ENCODE data around the gene HDAC4. TPM values are rescaled to one million over a fixed set of nuclear protein-coding genes. Genes with fewer than 3 reads are reported as not detected.
A peak's percentile ranks its signal among the peaks of the same experiment; 100 is the strongest.

Gene HDAC4
- total and polyA plus RNA-seq, 9 of the 15 experiments (the other 6 are each of a cell fraction or from before 2014, with no cell fraction given) = 0.11 to 20.2 (median 4.0) TPM

DNA sequence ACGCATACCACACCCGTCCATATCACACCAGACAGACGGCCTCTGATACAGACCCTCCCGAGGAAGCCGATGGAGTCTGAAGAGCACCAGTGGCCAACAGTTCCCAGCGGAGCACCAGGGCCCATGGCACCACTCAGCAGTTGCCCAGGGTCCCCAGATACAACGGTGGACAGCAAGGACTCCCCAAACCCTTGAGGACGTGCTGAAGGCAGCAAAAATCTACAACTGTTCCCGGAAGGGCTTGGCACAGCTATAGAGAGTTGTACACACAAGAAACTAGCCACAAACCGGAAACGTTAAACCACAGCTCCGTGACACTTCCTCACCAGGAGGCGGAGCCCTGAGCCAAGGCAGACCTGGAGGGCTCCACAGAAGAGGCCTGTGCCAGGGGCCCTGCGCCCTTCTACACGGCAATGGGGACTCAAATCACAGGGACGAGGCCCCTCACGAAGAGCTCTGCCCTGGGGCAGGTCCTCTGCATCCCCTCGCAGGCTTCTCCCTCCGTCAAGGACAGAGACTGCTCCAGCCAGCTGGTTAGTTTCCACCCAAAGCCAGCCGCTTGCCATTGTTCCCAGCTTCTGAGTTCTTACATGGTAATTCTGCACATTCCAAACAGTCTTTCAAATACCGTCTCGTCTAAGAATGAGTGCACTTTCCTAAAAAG is 133.4 kb downstream of the HDAC4 start (continued):
- TF ChIP-seq GABPA (tag; conservative IDR thresholded peaks at IDR 0.05; ENCODE audit: low read depth) = peak; percentile 75
- TF ChIP-seq ZFX (CRISPR knock-in tag; IDR thresholded peaks at IDR 0.05) = no peak
- TF ChIP-seq, protein P1, sequence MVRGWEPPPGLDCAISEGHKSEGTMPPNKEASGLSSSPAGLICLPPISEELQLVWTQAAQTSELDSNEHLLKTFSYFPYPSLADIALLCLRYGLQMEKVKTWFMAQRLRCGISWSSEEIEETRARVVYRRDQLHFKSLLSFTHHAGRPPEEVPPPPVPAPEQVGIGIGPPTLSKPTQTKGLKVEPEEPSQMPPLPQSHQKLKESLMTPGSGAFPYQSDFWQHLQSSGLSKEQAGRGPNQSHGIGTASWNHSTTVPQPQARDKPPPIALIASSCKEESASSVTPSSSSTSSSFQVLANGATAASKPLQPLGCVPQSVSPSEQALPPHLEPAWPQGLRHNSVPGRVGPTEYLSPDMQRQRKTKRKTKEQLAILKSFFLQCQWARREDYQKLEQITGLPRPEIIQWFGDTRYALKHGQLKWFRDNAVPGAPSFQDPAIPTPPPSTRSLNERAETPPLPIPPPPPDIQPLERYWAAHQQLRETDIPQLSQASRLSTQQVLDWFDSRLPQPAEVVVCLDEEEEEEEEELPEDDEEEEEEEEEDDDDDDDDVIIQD (CRISPR knock-in tag; IDR thresholded peaks at IDR 0.05) = no peak
- no peak for TF ChIP-seq RUNX1 (IDR thresholded peaks at IDR 0.05; ENCODE audit: low read depth)
- TF ChIP-seq HNRNPK (IDR thresholded peaks at IDR 0.05; ENCODE audit: low read depth, low read length, poor library complexity, severe bottlenecking) = no peak
- peak; percentile 51; the same call in 1 of the 2 replicates for TF ChIP-seq SMC3 (conservative IDR thresholded peaks at IDR 0.05; ENCODE audit: insufficient read depth, low read depth, low read length)
- TF ChIP-seq KLF13 (tag; IDR thresholded peaks at IDR 0.05; ENCODE audit: borderline replicate concordance, low read depth) = no peak
- TF ChIP-seq ARID1B (IDR thresholded peaks at IDR 0.05) = 0 out of 2 replicates have a peak, but pooled peaks have one; percentile 11
- TF ChIP-seq, protein P2, sequence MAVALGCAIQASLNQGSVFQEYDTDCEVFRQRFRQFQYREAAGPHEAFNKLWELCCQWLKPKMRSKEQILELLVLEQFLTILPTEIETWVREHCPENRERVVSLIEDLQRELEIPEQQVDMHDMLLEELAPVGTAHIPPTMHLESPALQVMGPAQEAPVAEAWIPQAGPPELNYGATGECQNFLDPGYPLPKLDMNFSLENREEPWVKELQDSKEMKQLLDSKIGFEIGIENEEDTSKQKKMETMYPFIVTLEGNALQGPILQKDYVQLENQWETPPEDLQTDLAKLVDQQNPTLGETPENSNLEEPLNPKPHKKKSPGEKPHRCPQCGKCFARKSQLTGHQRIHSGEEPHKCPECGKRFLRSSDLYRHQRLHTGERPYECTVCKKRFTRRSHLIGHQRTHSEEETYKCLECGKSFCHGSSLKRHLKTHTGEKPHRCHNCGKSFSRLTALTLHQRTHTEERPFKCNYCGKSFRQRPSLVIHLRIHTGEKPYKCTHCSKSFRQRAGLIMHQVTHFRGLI (CRISPR knock-in tag; IDR thresholded peaks at IDR 0.05) = no peak
- TF ChIP-seq, protein P3, sequence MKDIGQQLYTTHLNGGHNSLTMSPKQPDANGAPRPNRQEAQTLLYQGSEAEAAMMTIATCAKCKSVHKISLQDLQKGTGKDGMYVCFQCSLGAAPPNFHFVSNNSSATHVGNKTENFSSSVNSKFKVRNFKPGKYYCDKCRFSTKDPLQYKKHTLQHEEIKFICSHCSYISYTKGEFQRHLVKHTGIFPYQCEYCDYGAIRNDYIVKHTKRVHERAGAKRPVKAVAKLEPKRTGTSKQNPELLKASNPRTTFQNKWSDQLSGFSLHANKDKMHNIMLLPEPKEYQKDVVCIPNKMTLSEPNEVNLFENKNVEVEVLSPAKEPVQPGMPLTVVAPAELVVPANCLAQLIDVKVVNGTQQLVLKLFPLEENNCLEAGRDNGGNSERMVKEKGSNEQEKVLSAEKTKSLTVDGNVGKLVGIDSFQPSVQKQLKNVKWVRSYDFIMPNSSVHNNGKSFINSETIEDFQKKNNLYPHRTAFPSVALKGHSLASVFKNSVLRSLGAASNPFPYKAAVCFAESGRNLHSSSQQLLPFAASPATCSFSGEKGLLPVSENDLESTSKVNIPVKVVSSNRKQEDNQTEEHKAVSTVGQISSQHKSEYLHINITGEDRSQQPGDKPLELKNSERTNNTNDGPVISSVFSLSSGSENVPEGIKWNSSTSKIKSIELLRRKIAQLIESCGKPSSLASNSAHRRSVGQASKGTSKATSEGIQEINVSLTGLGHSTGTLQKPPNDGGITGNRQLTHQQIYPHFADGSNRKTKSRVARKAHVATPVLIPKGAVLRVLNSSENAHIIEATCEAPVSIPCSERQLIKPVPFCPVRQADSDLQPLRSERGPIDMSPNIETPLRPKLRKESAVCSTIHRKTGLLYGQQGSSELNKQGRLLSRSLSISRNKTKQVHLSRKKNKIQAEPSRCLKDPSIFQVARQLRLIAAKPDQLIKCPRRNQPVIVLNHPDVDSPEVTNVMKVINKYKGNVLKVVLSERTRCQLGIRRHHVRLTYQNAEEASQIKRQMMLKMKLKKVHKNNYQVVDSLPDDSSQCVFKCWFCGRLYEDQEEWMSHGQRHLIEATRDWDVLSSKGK (CRISPR knock-in tag; IDR thresholded peaks at IDR 0.05) = no peak
